Sciatic nerve (tissue), 2 donors: Measurements from ENCODE around the gene KRT78. TPM values are rescaled to one million over a fixed set of nuclear protein-coding genes. Genes with fewer than 3 reads are reported as not detected.

Experiments
- ATAC-seq: fragments of 200-7000 bp; cut with Tn5 transposase; one replicate; pipeline ENCODE4 v1.9.1; 2020; ENCODE audit warnings: mild to moderate bottlenecking, moderate library complexity
- DNase-seq: peaks from one replicate; pipeline ENCODE4 v3.0.0-alpha.2; 2020; ENCODE audit warnings: low spot score
- intact Hi-C: fragments of 100-400 bp; cut with DNase I; formaldehyde crosslinking; loops from one replicate; pipeline ENCODE4 v1.14.2; 2022
- total RNA-seq: library from RNA; stranded (reverse); fragmentation: NEBNext Ultra II Directional; extraction: Animal tissue kit (Norgen Biotek cat#: 25700); gene quantifications from one replicate; pipeline ENCODE4 v1.2.1, GENCODE V29; 2021
- donor health status: DM: no; HTN: no; CAD: no.
- donor health status: DM: no; HTN: no; CAD: no.

The KRT78 gene
- total RNA-seq, 1 donor from 2014 or later: not detected

DNA sequence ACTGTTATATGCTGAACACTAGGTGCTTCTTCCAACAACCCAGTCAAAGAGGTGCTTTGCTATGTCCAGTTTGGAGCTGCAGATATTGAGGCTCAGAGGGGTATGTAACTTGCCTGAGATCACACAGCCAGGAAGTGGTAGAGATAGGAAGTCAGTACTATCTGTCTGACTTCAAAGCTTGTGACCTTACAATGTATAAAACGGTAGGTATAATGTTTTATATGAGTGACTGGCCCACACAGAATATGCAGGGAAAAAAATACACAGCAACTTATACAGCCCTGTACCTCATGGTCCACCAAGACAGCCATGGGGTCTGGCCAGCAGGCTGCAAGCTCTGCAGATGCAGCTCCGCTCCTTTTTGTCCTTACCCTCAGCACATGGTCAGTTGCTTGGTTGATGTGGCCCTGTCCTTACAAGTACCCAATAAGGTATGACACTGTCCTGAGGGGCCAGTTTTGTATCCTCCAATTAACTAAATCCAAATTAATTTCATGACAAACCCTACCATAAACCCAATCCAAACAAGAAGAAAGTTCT lies 31.0 kb downstream of the KRT78 start:
- no peak for ATAC-seq
- no peak for DNase-seq
- intact Hi-C loops: no loop called here

DNA sequence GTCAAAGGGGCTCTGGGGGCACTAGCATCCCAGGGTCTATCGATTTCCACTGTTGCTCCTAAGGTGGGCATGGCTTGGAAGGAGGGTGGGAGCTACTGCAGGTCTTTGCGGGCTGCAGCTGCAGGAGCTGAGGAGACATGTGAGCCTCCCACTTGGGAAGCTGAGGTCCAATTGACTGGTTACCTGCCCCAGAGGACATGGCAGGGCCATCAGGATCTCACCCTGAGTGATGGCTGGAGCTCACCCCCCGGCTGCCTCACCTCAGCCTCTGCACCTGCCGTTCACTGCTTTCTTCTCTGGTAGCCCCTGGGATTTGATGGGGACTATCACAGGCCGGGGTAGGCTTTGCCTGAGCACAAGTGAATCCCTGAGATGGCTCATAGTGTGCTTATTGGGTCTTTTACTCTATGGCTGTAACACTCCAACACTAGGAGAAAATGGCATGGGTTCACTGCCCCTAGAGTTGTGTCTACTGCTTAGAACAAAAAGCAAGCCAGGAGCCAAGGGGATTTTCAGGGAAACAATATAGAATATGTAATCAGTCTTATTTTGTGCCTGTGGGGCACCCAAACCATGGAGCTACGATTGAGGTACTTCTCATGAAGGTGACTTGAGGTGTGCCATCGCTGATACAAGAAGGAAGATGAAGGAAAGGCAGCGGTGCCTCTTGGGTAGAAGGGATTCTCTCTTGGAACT lies 31.6 kb downstream of the KRT78 start:
- intact Hi-C loops: no loop called here
- DNase-seq (no peak), ATAC-seq (no peak)

DNA sequence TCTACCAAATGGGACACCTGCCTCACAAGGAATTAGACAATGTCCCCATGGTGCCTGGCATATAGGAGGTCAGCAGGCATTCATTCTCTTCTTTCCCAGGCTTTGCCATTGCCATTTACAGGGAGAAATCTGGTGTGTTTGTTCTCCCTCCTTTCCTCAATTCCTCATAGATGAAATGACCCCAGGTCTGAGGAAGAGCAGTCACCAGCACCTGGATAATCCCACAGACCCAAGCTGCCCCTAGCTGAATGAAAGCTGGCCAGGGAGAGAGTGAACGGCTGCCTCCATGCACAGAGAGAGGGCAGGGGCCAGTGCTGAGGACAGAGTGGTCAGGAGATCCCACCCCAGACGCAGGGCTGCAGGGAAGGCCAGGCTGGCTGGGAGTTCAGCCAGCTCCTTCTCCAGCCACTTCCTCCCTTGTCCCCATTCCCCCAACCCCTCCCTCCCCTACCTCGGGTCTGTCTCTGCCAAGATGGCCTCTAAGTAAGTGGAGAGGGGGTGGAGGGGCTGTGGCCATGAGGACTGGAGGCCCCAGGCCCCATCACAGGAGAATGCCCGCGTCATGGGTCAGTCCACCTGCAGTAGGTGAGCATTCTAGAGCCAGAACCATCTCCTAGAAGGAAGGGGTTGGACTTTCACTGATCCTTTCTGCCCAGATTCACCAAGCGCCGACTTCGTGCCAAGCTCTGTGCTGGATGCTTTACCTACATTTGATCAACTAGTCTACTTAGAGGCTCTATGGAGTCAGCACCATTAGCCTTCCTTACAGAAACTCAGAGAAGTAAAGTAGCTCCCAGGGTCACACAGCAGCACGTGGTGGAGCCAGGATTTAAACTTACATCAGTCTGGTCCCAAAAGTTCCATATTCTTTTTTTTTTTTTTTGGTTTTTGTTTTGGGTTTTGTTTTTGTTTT lies 32.9 kb downstream of the KRT78 start:
- DNase-seq: no peak
- intact Hi-C loops: no loop called here
- no peak for ATAC-seq

DNA sequence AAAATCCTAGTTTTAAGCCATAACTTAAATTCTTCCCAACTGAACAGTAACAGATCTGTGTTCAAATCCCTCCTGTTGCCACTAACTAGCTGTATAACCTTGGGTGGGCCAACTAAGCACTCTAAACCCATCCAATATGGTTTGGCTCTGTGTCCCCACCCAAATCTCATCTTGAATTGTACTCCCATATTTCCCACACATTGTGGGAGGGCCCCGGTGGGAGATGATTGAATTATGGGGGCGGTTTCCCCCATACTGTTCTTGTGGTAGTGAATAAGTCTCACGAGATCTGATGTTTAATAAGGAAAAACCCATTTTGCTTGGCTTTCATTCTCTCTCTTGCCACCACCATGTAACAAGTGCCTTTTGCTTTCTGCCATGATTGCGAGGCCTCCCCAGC lies 33.6 kb downstream of the KRT78 start:
- intact Hi-C loops: no loop called here
- no peak for DNase-seq
- ATAC-seq: no peak

DNA sequence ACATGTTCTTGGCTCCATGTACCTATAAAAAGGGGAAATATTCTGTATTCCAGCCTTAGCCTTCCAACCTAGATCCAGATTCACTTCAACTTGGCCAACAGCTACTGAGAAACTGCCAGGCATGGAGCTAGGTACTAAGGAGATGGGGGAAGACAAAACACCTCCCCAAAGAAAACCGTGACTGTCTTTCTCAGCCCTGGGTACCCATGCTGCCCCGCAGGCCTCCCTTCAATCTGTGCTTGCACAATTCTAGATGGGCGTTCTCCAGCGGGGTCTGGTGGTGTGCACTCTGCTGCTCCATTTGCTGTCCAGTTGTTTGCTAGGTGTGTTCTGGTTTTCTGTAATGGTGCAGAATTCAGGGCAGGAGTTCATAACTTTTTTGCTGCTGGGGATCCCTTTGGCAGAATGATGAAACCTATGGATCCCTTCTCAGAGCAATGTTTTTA lies 34.1 kb downstream of the KRT78 start:
- ATAC-seq (no peak), DNase-seq (no peak)
- intact Hi-C loops: no loop called here

DNA sequence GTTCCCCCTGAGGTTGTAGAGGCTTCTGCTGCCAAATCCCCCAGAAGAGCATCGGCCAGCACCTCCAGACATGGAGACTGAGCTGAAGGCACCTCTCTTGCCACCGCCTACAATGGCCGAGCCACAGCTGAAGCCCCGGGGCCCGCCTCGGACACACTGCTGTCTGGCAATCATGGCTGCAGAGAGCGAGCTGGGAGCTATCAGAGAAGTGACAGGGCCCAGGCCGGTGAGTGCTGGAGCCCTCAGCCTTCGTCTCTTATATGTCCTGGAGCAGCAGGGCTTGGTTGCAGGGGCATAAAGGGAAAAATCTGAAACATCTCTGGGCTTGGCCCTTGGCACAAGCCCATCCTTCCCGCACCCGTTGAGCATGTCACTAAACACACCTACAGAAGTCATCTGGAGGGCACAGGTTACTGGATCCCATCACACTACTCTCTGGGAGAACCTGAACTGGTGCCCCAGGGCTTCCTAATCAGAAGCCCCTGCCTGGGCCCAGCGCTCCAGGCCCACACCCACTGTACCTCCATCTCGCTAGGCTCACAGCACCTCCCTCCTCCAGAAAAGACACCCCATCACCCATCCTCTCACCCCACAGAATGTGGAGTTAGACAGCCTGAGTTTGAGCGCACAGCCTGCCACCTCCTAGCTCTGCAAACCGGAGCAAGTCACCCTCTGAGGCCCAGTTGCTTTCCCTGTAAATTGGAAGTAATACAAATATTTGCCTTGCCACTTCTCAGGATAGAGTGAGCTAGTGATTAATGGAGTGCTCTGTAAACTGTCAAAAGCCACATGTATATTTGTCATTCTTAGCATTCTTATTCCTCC lies 34.7 kb downstream of the KRT78 start, which contains the start of gene KRT4:
Gene KRT4 (minus strand): TSS at position 232 of the 825 bp plus-strand sequence. CDS start 58 bp downstream, at position 174.
- no peak for DNase-seq
- ATAC-seq: no peak
- intact Hi-C loops: no loop called here

DNA sequence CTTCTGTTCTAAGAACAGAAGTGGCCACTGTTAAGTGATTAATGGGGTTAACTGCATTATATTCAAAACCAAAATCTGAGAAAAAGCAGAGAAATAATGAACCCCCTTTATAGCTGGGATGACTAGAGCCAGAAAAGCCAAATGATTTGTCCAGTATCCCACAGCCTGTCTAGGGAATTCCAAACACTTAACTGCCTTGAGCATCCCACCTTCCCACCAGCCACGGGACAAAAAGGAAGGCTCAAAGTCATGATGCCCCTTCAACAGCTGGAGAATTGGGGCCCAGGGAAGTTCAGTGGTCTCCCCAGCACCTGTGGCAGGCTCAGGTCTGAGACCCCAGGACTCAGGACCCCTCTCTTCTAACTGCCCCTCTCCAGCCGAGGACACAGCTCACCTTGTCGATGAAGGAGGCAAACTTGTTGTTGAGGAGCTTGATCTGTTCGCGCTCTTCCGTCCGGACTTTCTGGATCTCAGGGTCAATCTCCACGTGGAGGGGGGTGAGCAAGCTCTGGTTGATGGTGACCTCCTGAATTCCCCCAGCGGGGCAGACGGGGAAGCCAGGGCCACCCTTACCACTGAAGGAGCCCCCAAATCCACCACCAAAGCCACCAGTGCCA lies 35.5 kb downstream of the KRT78 start:
- ATAC-seq: no peak
- DNase-seq: no peak
- intact Hi-C loops: no loop called here

DNA sequence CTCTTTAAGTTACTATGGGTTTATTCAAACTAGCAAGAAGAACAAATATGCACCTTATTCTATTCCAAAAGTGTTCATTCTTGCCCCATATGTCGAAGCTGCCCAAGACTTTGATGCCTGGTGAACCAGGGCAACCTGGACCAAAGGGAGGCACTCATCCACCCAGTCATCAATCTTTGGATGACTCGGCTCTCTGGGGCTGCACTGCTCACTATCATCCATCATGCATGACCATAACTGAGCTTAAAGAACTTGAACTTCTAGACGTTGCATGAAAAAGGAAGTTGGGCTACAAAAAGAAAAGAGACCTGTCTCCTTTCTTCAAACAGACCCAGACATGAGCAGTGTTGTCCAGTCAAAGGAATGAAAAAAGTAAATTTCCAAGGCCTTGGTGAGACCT lies 36.0 kb downstream of the KRT78 start:
- intact Hi-C loops: no loop called here
- ATAC-seq (no peak), DNase-seq (no peak)

DNA sequence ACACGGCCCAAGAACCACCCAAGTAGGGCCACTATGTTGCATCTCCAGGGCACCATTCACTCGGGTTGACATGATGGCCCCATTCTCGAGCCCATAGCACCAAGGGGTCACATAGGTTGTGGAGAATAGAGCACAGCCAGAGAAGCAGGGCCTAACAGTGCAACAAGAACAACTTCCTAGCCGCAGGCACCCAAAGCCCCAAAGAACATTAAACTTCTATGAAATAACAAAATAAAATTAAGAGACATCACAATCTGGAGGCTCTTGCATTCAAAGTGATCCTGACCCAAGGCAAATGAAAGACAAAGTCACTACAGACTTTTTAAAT lies 36.8 kb downstream of the KRT78 start:
- no peak for DNase-seq
- ATAC-seq: no peak
- intact Hi-C loops: no loop called here

DNA sequence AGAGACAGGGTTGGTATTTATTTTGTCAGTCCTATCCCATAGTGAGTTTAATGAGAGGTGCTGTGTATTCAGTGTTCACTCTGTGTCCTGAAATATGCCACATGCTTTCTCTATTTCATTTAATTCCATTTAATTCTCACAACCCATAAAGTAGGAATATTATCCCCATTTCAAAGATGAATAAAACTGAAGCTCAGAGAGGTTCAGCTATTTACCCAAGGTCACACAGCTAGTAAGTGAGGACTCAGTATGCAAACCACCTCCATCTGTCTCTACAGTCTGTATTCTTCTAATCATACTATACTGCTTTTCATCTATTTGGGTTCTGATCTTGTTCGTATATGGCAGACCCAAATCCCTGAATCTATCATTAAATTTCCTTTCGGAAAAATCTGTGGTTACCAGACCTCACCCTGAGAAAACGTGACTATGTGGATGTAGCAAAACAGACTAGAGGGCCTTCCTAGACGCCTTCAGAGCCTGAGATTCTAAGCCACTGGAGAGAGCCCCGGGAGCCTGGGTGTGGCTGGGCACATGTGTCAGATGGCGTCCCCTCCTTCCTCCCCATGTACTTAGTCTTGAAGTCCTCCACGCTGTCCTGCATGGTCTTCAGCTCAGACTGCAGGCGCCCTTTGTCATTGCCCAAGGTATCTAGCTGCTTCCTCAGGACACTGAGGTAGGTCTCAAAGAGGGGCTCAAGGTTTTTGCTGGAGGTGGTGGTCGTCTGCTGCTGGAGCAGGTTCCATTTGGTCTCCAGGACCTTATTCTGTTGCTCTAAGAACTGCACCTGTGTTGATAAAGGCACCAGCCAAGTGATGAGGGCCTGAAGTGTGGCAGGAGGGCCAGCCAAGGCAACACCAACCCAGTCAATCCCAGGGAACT lies 37.4 kb downstream of the KRT78 start:
- ATAC-seq (no peak), DNase-seq (no peak)
- intact Hi-C loops: no loop called here

DNA sequence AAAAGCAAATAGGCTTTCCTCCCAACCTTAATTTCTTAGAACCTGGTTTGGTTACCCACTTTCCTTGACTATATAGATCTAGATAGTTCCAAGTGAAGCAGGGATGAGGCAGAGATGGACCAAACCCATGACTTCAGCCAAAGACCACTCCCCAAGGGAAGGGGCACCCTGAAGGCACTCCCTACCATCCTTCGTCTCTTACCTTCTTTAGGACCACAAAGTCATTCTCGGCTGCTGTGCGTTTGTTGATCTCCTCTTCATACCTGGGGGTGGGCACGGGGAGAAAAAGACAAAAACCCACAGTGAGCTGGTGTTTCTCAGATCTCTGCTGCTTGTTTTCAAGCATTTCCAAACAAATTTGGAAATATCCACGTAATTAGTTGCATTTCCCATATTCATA lies 38.2 kb downstream of the KRT78 start:
- ATAC-seq (no peak), DNase-seq (no peak)
- intact Hi-C loops: no loop called here

DNA sequence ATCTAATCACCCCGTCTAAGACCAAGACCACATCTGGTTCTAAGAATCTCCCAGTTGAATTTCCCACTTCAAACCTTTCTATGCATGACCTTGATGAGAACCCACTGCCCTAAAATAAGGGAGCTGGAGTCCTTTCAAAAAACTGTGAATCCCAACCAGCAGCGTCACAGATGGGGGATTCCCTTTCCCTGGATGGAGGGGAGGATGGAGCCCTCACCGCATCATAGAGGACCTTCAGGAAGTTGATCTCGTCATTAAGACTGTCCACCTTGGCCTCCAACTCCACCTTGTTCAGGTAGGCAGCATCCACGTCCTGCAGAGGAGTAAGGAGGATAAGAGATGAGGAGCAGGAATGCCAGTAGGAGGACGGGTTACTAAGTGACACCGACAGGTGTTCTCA lies 39.6 kb downstream of the KRT78 start:
- intact Hi-C loops: no loop called here
- ATAC-seq (no peak), DNase-seq (no peak)

DNA sequence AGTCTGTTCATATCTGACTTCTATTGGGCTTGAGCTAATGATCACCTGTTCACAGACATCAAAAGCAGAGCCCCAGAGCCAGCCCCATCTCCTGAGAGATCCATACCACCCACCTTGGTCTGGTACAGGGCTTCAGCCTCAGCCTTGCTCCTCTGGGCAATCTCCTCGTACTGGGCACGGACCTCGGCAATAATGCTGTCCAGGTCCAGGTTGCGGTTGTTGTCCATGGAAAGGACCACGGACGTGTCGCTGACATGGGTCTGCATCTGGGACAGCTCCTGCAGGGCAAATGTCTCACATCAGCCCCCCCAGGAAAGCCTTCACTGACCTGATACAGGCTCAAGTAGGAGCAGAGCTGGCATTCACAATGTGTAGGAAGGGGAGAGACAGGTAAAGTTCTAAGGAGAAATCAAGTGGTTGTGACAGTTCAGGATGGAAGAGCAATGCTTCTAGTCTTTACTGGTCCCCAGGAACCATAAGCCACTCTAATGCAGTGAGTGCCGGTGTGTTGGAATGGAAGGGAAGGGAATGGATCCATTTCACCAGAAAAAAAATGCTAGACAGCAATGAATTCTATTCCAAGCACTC lies 40.1 kb downstream of the KRT78 start:
- no peak for DNase-seq
- intact Hi-C loops: no loop called here
- ATAC-seq: no peak

DNA sequence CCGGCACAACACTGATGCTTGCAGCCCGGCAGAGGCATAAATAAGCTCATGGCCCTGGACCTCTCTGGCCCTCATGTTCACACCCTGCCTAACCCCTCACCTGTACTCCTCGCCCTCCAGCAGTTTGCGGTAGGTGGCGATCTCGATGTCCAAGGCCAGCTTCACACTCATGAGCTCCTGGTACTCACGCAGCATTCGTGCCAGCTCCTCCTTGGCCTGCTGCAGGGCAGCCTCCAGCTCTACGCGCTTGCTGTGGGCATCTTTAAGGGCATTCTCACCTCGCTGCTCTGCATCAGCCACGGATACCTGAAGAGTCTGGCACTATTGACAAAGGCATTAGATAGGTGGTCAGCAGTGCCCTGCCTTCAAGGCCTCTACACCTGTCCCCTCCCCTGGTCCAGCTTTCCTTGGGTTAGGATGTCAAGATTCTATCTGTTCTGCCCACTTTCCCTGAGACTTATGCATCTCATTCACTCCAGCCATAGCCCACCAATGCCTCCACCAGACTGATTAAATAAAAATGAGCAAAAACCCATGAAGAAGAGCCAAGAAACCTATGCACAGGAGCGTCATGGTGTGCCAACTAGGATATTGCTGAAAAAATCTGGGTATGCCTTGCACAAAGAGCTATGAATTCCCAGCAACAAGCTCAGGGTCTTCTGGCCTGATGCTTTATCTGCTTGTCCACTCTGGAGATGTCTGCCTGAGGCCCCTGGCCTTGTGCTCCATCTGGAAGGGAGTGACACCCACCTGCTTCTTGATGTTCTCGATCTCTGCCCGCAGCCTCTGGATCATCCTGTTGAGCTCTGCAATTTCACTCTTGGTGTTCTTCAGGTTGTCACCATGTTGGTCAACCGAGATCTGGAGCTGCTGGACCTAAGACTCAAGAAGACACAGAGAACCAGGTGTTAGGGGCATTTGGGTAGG lies 41.0 kb downstream of the KRT78 start:
- no peak for ATAC-seq
- DNase-seq: no peak
- intact Hi-C loops: no loop called here

DNA sequence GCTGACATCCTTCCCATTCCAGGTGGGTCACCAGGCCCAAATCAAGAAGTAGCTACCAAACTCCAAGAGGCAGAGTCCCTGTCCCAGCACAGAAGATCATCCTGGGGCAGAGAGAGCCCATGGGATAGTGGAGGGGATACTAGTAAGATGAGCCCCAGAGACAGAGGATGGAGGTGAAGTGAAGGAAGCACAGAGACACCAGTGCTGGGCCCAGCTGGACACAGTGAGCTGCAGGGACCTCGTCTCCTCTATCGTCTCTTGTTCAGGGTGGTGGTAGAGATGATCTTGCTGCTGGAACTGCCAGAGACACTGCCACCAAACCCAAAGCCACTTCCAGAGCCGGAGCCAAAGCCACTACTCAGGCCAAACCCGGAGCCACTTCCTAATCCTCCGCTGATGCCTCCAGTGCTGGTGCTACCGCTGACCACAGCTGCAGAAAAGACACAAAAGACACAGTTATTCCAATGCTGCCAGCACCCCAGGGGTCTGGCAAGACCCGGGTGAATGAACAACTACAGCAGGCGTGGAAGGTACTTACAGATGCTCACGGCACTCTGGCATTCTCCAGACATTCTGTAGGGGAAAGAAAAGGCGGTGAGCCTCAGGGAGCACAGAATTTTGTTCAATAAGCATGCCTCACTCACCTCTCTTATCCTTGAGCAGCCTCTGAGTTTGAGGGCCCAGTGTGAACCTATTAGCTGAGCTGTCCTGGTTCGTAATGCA lies 41.8 kb downstream of the KRT78 start:
- intact Hi-C loops: no loop called here
- no peak for ATAC-seq
- DNase-seq: no peak

DNA sequence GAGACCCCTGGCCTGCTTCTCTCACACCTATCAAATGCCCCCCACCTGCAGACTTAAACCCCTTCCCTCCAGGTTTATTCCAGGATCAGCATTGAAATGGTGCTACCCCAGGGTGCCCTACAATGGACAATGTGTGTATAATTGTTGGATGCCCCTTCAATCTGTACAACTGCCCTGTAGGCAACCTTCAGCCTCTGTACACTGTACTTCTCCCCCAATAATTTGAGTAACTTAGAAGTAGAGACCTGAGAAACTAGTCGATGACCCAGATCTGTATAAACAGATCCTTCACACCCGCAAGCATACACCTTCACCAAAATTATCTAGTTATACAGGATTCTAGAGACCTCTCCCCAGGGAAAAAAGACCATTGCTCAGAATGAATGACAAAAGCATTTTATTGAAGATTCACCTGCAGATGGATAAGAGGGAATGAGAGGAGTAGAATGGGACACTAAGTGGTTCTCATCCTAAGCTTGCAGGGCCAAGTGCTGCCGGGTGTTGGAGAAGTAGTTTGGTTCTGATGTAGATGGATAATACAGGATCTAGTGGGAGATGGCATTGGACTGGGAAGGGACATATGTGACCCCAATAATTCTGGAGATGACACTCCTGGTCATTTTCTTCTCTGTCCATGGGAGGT lies 42.5 kb downstream of the KRT78 start:
- DNase-seq (no peak), ATAC-seq (no peak)
- intact Hi-C loops: no loop called here
